Thyroid gland (tissue), 4 donors: Measurements from ENCODE around the gene TRIM26. TPM values are rescaled to one million over a fixed set of nuclear protein-coding genes. Genes with fewer than 3 reads are reported as not detected.
"Not testable (repeated sequence)": the region's sequence is repeated elsewhere in the genome, so short reads cannot be mapped to it uniquely, and the experiment has no call there.

Experiments used
- DNase-seq, 2 donors: peaks; one replicate each; pipeline ENCODE4 v3.0.0-alpha.2; 2019
- H3K27ac ChIP-seq, 3 donors: fragments of 200-600 bp; sonication (generic); 1 replicate in 2 of 3; 2 replicates in 1 of 3; pipeline ENCODE4 v1.5.1; 2016 to 2019; ENCODE audit warnings: mild to moderate bottlenecking in 1 of 3, moderate library complexity in 1 of 3
- H3K27me3 ChIP-seq: fragments of 200-600 bp; sonication (generic); one replicate; pipeline ENCODE4 v1.5.1; 2019
- H3K36me3 ChIP-seq, 2 donors: fragments of 200-600 bp; sonication (generic); one replicate each; pipeline ENCODE4 v1.5.1; 2016 to 2019
- H3K4me1 ChIP-seq, 2 donors: fragments of 200-600 bp; sonication (generic); one replicate each; pipeline ENCODE4 v1.5.1; 2017 to 2019
- H3K4me3 ChIP-seq, 3 donors: fragments of 200-600 bp; sonication (generic); replicated peaks in 1 of 3; 1 replicate in 2 of 3; 2 replicates in 1 of 3; pipeline ENCODE4 v1.5.1; 2016; ENCODE audit warnings: mild to moderate bottlenecking in 1 of 3
- H3K9me3 ChIP-seq: fragments of 200-600 bp; sonication (generic); one replicate; pipeline ENCODE4 v1.5.1; 2017
- POLR2A ChIP-seq, 2 donors: fragments of 450-650 bp; IDR thresholded peaks; one replicate each; pipeline ENCODE4 v1.6.1; 2017; ENCODE audit warnings: antibody characterized with exemption in 2 of 2, mild to moderate bottlenecking in 2 of 2, moderate library complexity in 1 of 2
- WGBS, 2 donors: methylation state at CpG; one replicate each; pipeline ENCODE4 v1.1.5; 2017; 5-methylcytosine and 5-hydroxymethylcytosine counted together
- intact Hi-C: fragments of 100-400 bp; cut with DNase I; formaldehyde crosslinking; loops from one replicate; pipeline ENCODE4 v1.15.1; 2023
- total RNA-seq, 4 donors: library from RNA; depleted of rRNA; stranded (reverse); fragments of >200 nt; gene quantifications; one replicate each; pipeline ENCODE4 v1.2.3, GENCODE V29; 2016
- TF ChIP-seq, protein P1 (sequence below), 6 experiments: fragments of 200-600 bp in 3 of 6; fragments of 450-650 bp in 3 of 6; sonication (generic) in 3 of 6; IDR thresholded peaks; one replicate each; pipeline ENCODE4 v1.5.1; 2016 to 2019; ENCODE audit warnings: antibody characterized with exemption in 6 of 6, mild to moderate bottlenecking in 2 of 6, inconsistent platforms in 1 of 6, moderate library complexity in 1 of 6

Gene TRIM26
- total RNA-seq, 4 donors from 2014 or later, result 52.9 to 72.2 (median 62.4) TPM

DNA sequence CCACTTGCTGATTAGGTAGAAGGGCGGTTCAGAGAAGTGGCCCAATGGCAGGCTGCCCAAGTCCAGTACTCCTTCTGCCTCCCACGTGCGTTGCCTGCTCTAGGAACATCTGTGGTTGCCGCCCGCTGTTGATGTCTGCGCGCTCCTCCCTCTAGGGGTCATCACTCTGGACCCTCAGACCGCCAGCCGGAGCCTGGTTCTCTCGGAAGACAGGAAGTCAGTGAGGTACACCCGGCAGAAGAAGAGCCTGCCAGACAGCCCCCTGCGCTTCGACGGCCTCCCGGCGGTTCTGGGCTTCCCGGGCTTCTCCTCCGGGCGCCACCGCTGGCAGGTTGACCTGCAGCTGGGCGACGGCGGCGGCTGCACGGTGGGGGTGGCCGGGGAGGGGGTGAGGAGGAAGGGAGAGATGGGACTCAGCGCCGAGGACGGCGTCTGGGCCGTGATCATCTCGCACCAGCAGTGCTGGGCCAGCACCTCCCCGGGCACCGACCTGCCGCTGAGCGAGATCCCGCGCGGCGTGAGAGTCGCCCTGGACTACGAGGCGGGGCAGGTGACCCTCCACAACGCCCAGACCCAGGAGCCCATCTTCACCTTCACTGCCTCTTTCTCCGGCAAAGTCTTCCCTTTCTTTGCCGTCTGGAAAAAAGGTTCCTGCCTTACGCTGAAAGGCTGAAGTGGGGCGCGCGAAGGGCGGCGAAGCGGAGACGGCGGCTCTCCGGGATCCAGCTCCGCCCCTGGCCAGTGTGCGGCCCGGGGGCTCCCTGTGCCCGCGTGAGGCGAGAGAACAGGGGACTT lies 41.3 kb downstream of the TRIM26 start:
- H3K9me3 ChIP-seq, result no peaks in the 10 kb centered on the region
- TF ChIP-seq POLR2A (IDR thresholded peaks at IDR 0.05), result no peak
- TF ChIP-seq, protein P1, sequence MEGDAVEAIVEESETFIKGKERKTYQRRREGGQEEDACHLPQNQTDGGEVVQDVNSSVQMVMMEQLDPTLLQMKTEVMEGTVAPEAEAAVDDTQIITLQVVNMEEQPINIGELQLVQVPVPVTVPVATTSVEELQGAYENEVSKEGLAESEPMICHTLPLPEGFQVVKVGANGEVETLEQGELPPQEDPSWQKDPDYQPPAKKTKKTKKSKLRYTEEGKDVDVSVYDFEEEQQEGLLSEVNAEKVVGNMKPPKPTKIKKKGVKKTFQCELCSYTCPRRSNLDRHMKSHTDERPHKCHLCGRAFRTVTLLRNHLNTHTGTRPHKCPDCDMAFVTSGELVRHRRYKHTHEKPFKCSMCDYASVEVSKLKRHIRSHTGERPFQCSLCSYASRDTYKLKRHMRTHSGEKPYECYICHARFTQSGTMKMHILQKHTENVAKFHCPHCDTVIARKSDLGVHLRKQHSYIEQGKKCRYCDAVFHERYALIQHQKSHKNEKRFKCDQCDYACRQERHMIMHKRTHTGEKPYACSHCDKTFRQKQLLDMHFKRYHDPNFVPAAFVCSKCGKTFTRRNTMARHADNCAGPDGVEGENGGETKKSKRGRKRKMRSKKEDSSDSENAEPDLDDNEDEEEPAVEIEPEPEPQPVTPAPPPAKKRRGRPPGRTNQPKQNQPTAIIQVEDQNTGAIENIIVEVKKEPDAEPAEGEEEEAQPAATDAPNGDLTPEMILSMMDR (IDR thresholded peaks at IDR 0.05), result no peak
- no peaks in the 10 kb centered on the region for H3K36me3 ChIP-seq
- 0 to 3% methylated on average over 6 to 26 of the region's 62 CpGs for WGBS, 2 donors
- DNase-seq, result peak; percentile 61 to 74
- H3K27me3 ChIP-seq, result peaks cover 4% of the 10 kb centered on the region
- H3K4me3 ChIP-seq, result no peak overlapping the region
- H3K4me1 ChIP-seq, result peaks cover 8% of the 10 kb centered on the region in 2 donors
- H3K27ac ChIP-seq, result no peak overlapping the region
- intact Hi-C loops, result no loop called here

DNA sequence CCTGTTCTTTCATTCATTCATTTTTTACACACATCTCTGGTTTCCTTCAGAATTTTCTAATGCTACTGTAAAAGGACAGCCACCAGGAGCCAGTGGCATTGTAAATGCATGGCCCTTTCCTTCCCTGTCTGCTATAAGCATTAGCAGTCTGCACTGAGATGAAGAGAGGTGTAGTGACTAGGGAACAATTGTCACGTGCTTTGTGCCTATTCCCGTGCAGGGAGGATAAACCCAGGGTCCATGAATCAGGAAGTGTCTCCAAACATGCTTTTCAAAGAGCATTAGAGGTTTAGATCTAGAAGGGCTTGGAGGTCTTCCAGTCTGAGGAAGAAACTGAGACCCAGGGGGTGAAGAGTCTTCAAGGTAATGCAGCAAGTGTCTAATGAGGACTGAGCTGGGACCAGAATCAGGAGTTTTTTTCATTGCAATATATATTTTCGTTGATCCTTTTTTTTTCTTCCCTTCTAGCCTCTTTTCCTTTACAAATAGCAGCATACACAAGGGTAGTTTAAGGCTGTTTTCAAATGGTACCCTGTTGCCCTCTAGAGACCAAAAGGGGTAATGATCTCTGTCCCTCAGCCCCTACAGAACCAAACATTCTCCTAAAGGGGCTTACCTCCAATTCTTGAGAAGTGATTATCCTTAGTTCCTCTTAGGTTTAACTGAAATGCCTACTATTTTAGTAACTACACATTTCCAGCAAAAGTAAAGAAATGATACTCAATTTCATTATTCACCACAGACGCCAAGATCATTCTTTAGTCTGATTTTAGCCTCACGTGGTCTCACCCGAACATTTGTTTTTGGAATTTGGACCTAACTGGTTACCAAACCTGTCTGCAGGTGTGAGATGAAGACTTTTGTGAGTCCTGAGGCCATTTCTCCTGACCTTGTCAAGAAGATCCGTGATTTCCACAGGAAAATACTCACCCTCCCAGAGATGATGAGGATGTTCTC lies 43.3 kb downstream of the TRIM26 start:
- peaks cover 8% of the 10 kb centered on the region in 2 donors for H3K4me1 ChIP-seq
- TF ChIP-seq POLR2A (IDR thresholded peaks at IDR 0.05), result no peak
- TF ChIP-seq, protein P1 (IDR thresholded peaks at IDR 0.05), result peak; percentile 29 to 81 (median 68)
- H3K27ac ChIP-seq, result no peak overlapping the region
- peaks cover 4% of the 10 kb centered on the region for H3K27me3 ChIP-seq
- H3K36me3 ChIP-seq, result no peaks in the 10 kb centered on the region
- H3K9me3 ChIP-seq, result no peaks in the 10 kb centered on the region
- no peak overlapping the region for H3K4me3 ChIP-seq
- DNase-seq, result no peak
- WGBS, 2 donors, result 27 to 29% methylated on average over 7 of the region's 7 CpGs
- intact Hi-C loops, result no loop called here

DNA sequence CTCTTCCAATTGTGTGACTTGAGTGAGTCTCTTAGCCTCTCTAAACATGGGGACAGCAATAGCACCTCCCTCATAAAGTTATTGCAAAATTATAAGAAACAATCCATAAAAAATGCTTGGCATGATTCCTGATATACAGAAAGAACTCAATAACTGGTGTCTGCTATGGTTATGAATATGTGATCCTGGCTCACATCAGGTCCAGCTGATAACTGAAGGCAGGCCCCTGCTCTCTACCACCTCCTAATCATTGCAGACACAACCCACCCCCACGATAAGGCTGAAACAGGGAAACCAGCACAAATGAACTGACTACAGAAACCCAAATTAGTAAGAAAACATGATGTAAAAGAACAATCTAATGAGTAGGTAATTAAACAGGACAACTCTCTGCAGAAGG lies 44.5 kb downstream of the TRIM26 start:
- Histone ChIP-seq H3K36me3 (no peaks in the 10 kb centered on the region), H3K4me1 (peaks cover 8% of the 10 kb centered on the region in 2 donors), H3K27me3 (peaks cover 4% of the 10 kb centered on the region), H3K9me3 (no peaks in the 10 kb centered on the region), H3K4me3 (no peak overlapping the region), H3K27ac (no peak overlapping the region)
- no peak for TF ChIP-seq POLR2A (IDR thresholded peaks at IDR 0.05)
- TF ChIP-seq, protein P1 (IDR thresholded peaks at IDR 0.05), result no peak
- no peak for DNase-seq
- WGBS, 2 donors, result 62 to 81% methylated on average over 1 of the region's 1 CpG
- intact Hi-C loops, result no loop called here

DNA sequence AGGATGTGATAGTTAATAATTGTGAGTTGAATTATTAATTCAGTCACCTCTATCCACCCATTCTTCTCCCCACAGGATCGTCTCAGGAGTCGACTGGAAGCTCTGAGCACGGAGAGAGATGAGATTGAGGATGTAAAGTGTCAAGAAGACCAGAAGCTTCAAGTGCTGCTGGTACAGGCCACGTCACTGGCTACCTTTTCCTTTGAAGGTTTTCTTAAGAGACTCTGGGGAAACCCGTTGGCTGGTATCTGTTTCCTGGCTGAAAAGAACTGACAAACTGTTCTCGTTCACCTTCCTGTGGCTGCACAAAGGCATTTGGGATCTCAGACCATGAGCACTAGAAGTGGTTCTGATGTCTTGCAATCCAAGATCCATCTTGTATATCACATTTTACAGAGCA lies 46.1 kb downstream of the TRIM26 start:
- H3K4me1 ChIP-seq, result peaks cover 7% of the 10 kb centered on the region in 2 donors
- DNase-seq, result no peak
- no peaks in the 10 kb centered on the region for H3K36me3 ChIP-seq
- H3K4me3 ChIP-seq, result no peak overlapping the region
- H3K9me3 ChIP-seq, result no peaks in the 10 kb centered on the region
- WGBS, 2 donors, result 62 to 69% methylated on average over 6 of the region's 6 CpGs
- peaks cover 3% of the 10 kb centered on the region for H3K27me3 ChIP-seq
- TF ChIP-seq POLR2A (IDR thresholded peaks at IDR 0.05), result no peak
- no peak overlapping the region for H3K27ac ChIP-seq
- intact Hi-C loops, result no loop called here

DNA sequence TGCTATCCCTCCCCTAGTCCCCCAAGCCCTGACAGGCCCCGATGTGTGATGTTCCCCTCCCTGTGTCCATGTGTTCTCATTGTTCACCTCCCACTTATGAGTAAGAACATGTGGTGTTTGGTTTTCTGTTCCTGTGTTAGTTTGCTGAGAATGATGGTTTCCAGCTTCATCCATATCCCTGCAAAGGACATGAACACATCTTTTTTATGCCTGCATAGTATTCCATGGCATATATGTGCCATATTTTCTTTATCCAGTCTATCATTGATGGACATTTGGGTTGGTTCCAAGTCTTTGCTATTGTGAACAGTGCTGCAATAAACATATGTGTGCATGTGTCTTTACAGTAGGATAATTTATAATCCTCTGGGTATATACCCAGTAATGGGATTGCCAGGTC lies 48.0 kb downstream of the TRIM26 start:
- intact Hi-C loops, H3K4me3 ChIP-seq, H3K9me3 ChIP-seq, DNase-seq, H3K4me1 ChIP-seq, H3K27me3 ChIP-seq, H3K27ac ChIP-seq, H3K36me3 ChIP-seq: not testable (repeated sequence)
- 95 to 97% methylated on average over 1 of the region's 1 CpG for WGBS, 2 donors
